NCI-H1930 (cell line): ENCODE data around the gene CENPQ.

Experiments used
- DNase-seq, 2 experiments: peaks; one replicate each; lab custom pipeline; 2025; lab: John Stamatoyannopoulos, UW

Gene CENPQ

GRCh38 chr6:49506569-49507111 lies 43.5 kb downstream of the CENPQ start:
- DNase-seq, result no peak

GRCh38 chr6:49509342-49509741 lies 46.2 kb downstream of the CENPQ start:
- no peak for DNase-seq

- no peak for DNase-seq
Observed at GRCh38 chr6:49513153-49513989, 50.2 kb downstream of the CENPQ start.

- DNase-seq, result no peak
Observed at GRCh38 chr6:49514571-49515484, 51.7 kb downstream of the CENPQ start.

GRCh38 chr6:49515485-49516146 lies 52.4 kb downstream of the CENPQ start:
- no peak for DNase-seq

GRCh38 chr6:49516147-49516505 lies 53.0 kb downstream of the CENPQ start:
- no peak for DNase-seq

GRCh38 chr6:49517919-49518318 lies 54.7 kb downstream of the CENPQ start:
- DNase-seq, result no peak

GRCh38 chr6:49519660-49520059 lies 56.5 kb downstream of the CENPQ start:
- no peak for DNase-seq

GRCh38 chr6:49522710-49523593 lies 59.8 kb downstream of the CENPQ start:
- no peak for DNase-seq

GRCh38 chr6:49523901-49524300 lies 60.7 kb downstream of the CENPQ start:
- no peak for DNase-seq

- DNase-seq, result no peak
Observed at GRCh38 chr6:49524541-49524940, 61.4 kb downstream of the CENPQ start.

GRCh38 chr6:49526598-49526997 lies 63.4 kb downstream of the CENPQ start:
- DNase-seq, result no peak

- DNase-seq, result no peak
Observed at GRCh38 chr6:49527320-49527719, 64.2 kb downstream of the CENPQ start.

- DNase-seq, result no peak
Observed at GRCh38 chr6:49528571-49528970, 65.4 kb downstream of the CENPQ start.

- DNase-seq, result no peak
Observed at GRCh38 chr6:49530141-49530776, 67.1 kb downstream of the CENPQ start.

GRCh38 chr6:49531774-49532569 lies 68.8 kb downstream of the CENPQ start:
- DNase-seq, result peak in 1 of 2 experiments; percentile 23

GRCh38 chr6:49535795-49536194 lies 72.6 kb downstream of the CENPQ start:
- DNase-seq, result no peak

GRCh38 chr6:49539102-49539501 lies 75.9 kb downstream of the CENPQ start:
- DNase-seq, result no peak

GRCh38 chr6:49540614-49541013 lies 77.4 kb downstream of the CENPQ start:
- no peak for DNase-seq

- no peak for DNase-seq
Observed at GRCh38 chr6:49541210-49541724, 78.1 kb downstream of the CENPQ start.
